Activated CD8-positive, alpha-beta T cell treated with anti-CD3 and anti-CD28 coated beads for 36 hours (primary cell): ENCODE data around the gene PRR20D. TPM values are rescaled to one million over a fixed set of nuclear protein-coding genes. Genes with fewer than 3 reads are reported as not detected.
"Not testable (repeated sequence)": the region's sequence is repeated elsewhere in the genome, so short reads cannot be mapped to it uniquely, and the experiment has no call there.

Experiments
- ATAC-seq: fragments of 200-7000 bp; cut with Tn5 transposase; one replicate; pipeline ENCODE4 v1.10.0; 2021; ENCODE audit warnings: mild to moderate bottlenecking, moderate library complexity
- CTCF ChIA-PET: fragments of 350-600 bp; sonication (Branson Sonifier 250); formaldehyde crosslinking; loops from one replicate; lab custom pipeline; 2021; ENCODE audit warnings: antibody characterized with exemption; lab: Charles Lee
- POLR2A ChIA-PET: fragments of 350-600 bp; sonication (Branson Sonifier 250); formaldehyde crosslinking; loops from one replicate; lab custom pipeline; 2021; ENCODE audit warnings: antibody characterized with exemption; lab: Charles Lee
- DNase-seq: peaks from one replicate; pipeline ENCODE4 v3.0.0-alpha.2; 2020
- H3K27ac Mint-ChIP-seq: one replicate; pipeline ENCODE4 v1.8.0; 2021; ENCODE audit warnings: mild to moderate bottlenecking, mixed read lengths
- H3K27me3 Mint-ChIP-seq: one replicate; pipeline ENCODE4 v1.8.0; 2021; ENCODE audit warnings: mixed read lengths
- H3K36me3 Mint-ChIP-seq: one replicate; pipeline ENCODE4 v1.8.0; 2021; ENCODE audit warnings: low read depth, mixed read lengths
- H3K4me1 Mint-ChIP-seq: one replicate; pipeline ENCODE4 v1.8.0; 2021; ENCODE audit warnings: low read depth, mixed read lengths
- H3K4me3 Mint-ChIP-seq: one replicate; pipeline ENCODE4 v1.8.0; 2021; ENCODE audit warnings: mild to moderate bottlenecking, moderate library complexity, mixed read lengths
- H3K9me3 Mint-ChIP-seq: one replicate; pipeline ENCODE4 v1.8.0; 2021; ENCODE audit warnings: mixed read lengths
- CTCF ChIP-seq: fragments of 200-600 bp; IDR thresholded peaks from one replicate; pipeline ENCODE4 v1.8.0; 2022; ENCODE audit warnings: antibody characterized with exemption, mild to moderate bottlenecking
- intact Hi-C: fragments of 100-400 bp; cut with micrococcal nuclease; formaldehyde crosslinking; loops from one replicate; pipeline ENCODE4 v1.10.0; 2022
- total RNA-seq, 2 experiments: library from RNA; stranded (reverse); gene quantifications; one replicate each; pipeline ENCODE4 v1.2.3, GENCODE V29; 2021

PRR20D gene
- not detected for total RNA-seq

GRCh38 chr13:57160332-57160731, at the start of gene PRR20D:
Gene PRR20D (plus strand): TSS chr13:57160632. CDS start chr13:57161019, 387 bp downstream.
- not testable (repeated sequence) for H3K27me3 Mint-ChIP-seq

GRCh38 chr13:57114945-57115344, 45.5 kb upstream of the PRR20D start:
- POLR2A ChIA-PET = no interaction called here
- CTCF ChIA-PET = no interaction called here

More at GRCh38 chr13:57160332-57160731, at the start of gene PRR20D:
- H3K9me3 Mint-ChIP-seq, H3K4me1 Mint-ChIP-seq, POLR2A ChIA-PET, H3K27ac Mint-ChIP-seq, DNase-seq, ATAC-seq, H3K36me3 Mint-ChIP-seq, H3K4me3 Mint-ChIP-seq, intact Hi-C loops, CTCF ChIA-PET: not testable (repeated sequence)

DNA sequence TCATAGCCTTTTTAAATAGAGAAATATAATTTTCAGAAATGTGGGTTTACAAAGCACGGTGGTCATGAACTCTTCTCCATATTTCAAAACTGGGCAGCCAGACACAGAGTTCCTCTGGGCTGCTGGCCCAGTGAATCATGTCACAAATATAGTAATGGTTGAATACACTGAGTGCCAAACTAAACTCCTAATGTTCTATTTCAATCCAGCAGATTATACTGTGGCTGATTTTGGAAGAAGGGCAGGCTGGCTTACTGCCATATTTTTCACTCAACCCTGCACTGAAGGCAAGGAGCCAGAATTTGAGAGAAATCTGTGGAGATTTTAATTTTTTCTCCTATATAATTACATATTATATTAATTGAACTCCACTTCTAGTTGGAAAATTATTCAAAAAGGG, 36.8 kb upstream of the PRR20D start:
- Mint-ChIP-seq H3K9me3 (peaks cover 5% of the 10 kb centered on the region), H3K27me3 (no peaks in the 10 kb centered on the region), H3K36me3 (no peaks in the 10 kb centered on the region), H3K27ac (no peak overlapping the region), H3K4me3 (no peak overlapping the region), H3K4me1 (no peaks in the 10 kb centered on the region)
- CTCF ChIA-PET = no interaction called here
- TF ChIP-seq CTCF = no peak
- POLR2A ChIA-PET = no interaction called here
- DNase-seq = no peak
- intact Hi-C loops = no loop called here
- no peak for ATAC-seq

More at GRCh38 chr13:57114945-57115344, 45.5 kb upstream of the PRR20D start:
- TF ChIP-seq CTCF = no peak
- Mint-ChIP-seq H3K27me3 (no peaks in the 10 kb centered on the region), H3K4me3 (no peak overlapping the region), H3K27ac (no peak overlapping the region), H3K4me1 (no peaks in the 10 kb centered on the region), H3K9me3 (peaks cover 26% of the 10 kb centered on the region), H3K36me3 (no peaks in the 10 kb centered on the region)
- DNase-seq = no peak
- no peak for ATAC-seq
- intact Hi-C loops = no loop called here

DNA sequence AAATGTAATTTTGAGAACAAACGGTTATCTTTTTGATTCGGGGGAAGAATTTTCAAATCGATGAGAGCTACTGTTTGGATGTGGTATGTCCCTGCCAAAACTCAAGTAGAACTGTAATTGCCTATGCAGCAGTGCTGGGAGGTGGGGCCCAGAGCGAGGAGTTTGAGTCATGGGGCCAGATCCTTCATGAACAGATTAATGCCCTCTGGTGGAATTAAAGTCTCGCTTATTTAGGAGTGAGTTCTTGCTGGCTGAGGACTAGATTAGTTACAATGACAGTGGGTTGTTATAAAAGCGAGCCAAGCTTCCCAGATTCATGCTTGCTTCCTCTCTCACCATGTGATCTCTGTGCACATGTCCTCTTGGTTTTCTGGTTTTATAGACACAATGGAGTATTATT, 31.5 kb upstream of the PRR20D start:
- intact Hi-C loops = no loop called here
- Mint-ChIP-seq H3K27me3 (no peaks in the 10 kb centered on the region), H3K9me3 (peaks cover 8% of the 10 kb centered on the region), H3K27ac (no peak overlapping the region), H3K4me3 (no peak overlapping the region), H3K36me3 (no peaks in the 10 kb centered on the region), H3K4me1 (no peaks in the 10 kb centered on the region)
- DNase-seq (no peak), ATAC-seq (no peak)
- ChIA-PET CTCF (no interaction called here), POLR2A (no interaction called here)
- TF ChIP-seq CTCF = no peak

GRCh38 chr13:57136093-57136492, 24.3 kb upstream of the PRR20D start:
- no peaks in the 10 kb centered on the region for H3K27me3 Mint-ChIP-seq
- H3K4me1 Mint-ChIP-seq = no peaks in the 10 kb centered on the region
- ATAC-seq (no peak), DNase-seq (no peak)
- POLR2A ChIA-PET = no interaction called here
- peaks cover 11% of the 10 kb centered on the region for H3K9me3 Mint-ChIP-seq
- intact Hi-C loops = no loop called here
- no peaks in the 10 kb centered on the region for H3K36me3 Mint-ChIP-seq
- H3K27ac Mint-ChIP-seq = no peak overlapping the region
- no peak for TF ChIP-seq CTCF
- H3K4me3 Mint-ChIP-seq = no peak overlapping the region
- CTCF ChIA-PET = no interaction called here

GRCh38 chr13:57137585-57137984, 22.8 kb upstream of the PRR20D start:
- no peaks in the 10 kb centered on the region for H3K36me3 Mint-ChIP-seq
- intact Hi-C loops = no loop called here
- ATAC-seq = no peak
- H3K27ac Mint-ChIP-seq = no peak overlapping the region
- no peaks in the 10 kb centered on the region for H3K27me3 Mint-ChIP-seq
- POLR2A ChIA-PET = no interaction called here
- peaks cover 9% of the 10 kb centered on the region for H3K9me3 Mint-ChIP-seq
- no peak for TF ChIP-seq CTCF
- H3K4me3 Mint-ChIP-seq = no peak overlapping the region
- no peak for DNase-seq
- CTCF ChIA-PET = no interaction called here
- H3K4me1 Mint-ChIP-seq = no peaks in the 10 kb centered on the region
